OCI-LY3 (cell line): Measurements from ENCODE around the gene TRMT13.

Source experiments
- EZH2phosphoT487 ChIP-seq: fragments of 200-600 bp; shearing (Covaris generic); IDR thresholded peaks from 2 replicates; pipeline ENCODE4 v1.6.1; 2018; ENCODE audit warnings: antibody characterized with exemption, mixed run types, low read depth
- TF ChIP-seq, protein P1 (sequence below): fragments of 200-600, 300-600 bp; sonication (generic); IDR thresholded peaks from 2 replicates; pipeline ENCODE4 v1.5.1; 2014; ENCODE audit warnings: antibody characterized with exemption, low read length, low read depth

DNA sequence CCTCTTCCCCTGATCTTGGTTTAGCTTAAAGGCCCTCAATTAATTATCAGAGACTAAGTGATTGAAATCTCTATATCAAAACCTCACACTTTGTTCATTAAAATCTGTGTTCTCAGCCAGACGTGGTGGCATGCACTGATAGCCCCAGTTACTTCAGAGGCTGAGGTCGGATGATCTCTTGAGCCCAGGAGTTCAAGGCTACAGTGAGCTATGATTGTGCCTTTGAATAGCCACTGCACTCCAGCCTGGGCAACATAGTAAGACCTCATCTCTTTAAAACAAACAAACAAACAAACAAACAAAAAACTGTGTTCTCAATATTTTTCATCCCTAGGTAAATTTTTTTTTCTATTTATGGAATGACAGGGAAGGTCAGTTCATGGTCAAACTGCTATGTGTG, 18.7 kb downstream of the TRMT13 start:
- TF ChIP-seq, protein P1, sequence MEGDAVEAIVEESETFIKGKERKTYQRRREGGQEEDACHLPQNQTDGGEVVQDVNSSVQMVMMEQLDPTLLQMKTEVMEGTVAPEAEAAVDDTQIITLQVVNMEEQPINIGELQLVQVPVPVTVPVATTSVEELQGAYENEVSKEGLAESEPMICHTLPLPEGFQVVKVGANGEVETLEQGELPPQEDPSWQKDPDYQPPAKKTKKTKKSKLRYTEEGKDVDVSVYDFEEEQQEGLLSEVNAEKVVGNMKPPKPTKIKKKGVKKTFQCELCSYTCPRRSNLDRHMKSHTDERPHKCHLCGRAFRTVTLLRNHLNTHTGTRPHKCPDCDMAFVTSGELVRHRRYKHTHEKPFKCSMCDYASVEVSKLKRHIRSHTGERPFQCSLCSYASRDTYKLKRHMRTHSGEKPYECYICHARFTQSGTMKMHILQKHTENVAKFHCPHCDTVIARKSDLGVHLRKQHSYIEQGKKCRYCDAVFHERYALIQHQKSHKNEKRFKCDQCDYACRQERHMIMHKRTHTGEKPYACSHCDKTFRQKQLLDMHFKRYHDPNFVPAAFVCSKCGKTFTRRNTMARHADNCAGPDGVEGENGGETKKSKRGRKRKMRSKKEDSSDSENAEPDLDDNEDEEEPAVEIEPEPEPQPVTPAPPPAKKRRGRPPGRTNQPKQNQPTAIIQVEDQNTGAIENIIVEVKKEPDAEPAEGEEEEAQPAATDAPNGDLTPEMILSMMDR: no peak
- TF ChIP-seq EZH2phosphoT487: no peak
